K562 (cell line): Measurements from ENCODE around the gene FAM20C. TPM values are rescaled to one million over a fixed set of nuclear protein-coding genes. Genes with fewer than 3 reads are reported as not detected.

Experiments
- ATAC-seq: fragments of 200-7000 bp; cut with Tn5 transposase; 3 replicates; pipeline ENCODE4 v1.9.1; 2020; ENCODE audit warnings: moderate library complexity
- BruUV-seq: library from RNA; stranded (reverse); fragments of 400-500 nt; replicated peaks from 2 replicates; lab custom pipeline; 2021; lab: Mats Ljungman, UMichigan
- CTCF ChIA-PET: fragments of 300-600 bp; formaldehyde crosslinking; extraction: SDS; loops from one replicate; lab custom pipeline; 2021; ENCODE audit warnings: low intra/inter-chr PET ratio; lab: Yijun Ruan, JAX
- POLR2A ChIA-PET: fragments of 300-600, 350-650 bp; sonication (Branson Sonifier 250); formaldehyde crosslinking; extraction: SDS; loops from one replicate; lab custom pipeline; 2021; ENCODE audit warnings: antibody characterized with exemption, inconsistent platforms; lab: Yijun Ruan, JAX
- DNase-seq, 4 experiments: peaks; one replicate each; pipeline versions ENCODE4 v3.0.0 to v3.0.0-alpha.2; 2011 to 2018; ENCODE audit warnings: low spot score in 3 of 4, mixed read lengths in 3 of 4; ENCODE audit errors: extremely low read depth in 1 of 4
- FAIRE-seq: peaks from 2 replicates; lab custom pipeline; 2011; peaks lifted over from hg19 to GRCh38; lab: Jason Lieb, UNC
- H2AFZ ChIP-seq: 2 replicates; pipeline ENCODE4 v1.6.0; 2011; ENCODE audit warnings: low read depth, low read length, control low read depth, inconsistent platforms
- H3K27ac ChIP-seq: fragments of 200-600 bp; 3 replicates; pipeline ENCODE4 v1.8.0; 2011; ENCODE audit warnings: low read depth, mild to moderate bottlenecking, control low read depth, inconsistent platforms, low read length, moderate library complexity, mixed read lengths; ENCODE audit errors: extremely low read depth
- H3K27me3 ChIP-seq, 2 experiments: fragments of 300-600 bp in 1 of 2; 2 replicates in 1 of 2; 3 replicates in 1 of 2; pipeline versions ENCODE4 v1.6.0 to v1.8.0; 2011; ENCODE audit warnings: inconsistent platforms in 2 of 2, low read length in 2 of 2, mild to moderate bottlenecking in 1 of 2, mixed read lengths in 1 of 2, moderate library complexity in 1 of 2; ENCODE audit not compliant: control insufficient read depth in 2 of 2, insufficient read depth in 2 of 2
- H3K36me3 ChIP-seq: fragments of 300-600 bp; 3 replicates; pipeline ENCODE4 v1.8.0; 2011; ENCODE audit warnings: mild to moderate bottlenecking, low read length, inconsistent platforms; ENCODE audit not compliant: control insufficient read depth, insufficient read depth
- H3K4me1 ChIP-seq, 2 experiments: fragments of 200-600 bp in 1 of 2; replicated peaks in 1 of 2; 2 replicates in 1 of 2; 3 replicates in 1 of 2; pipeline versions ENCODE4 v1.5.1 to v1.8.0; 2011; ENCODE audit warnings: inconsistent platforms in 2 of 2, low read length in 2 of 2, mild to moderate bottlenecking in 1 of 2, mixed read lengths in 1 of 2, moderate library complexity in 1 of 2; ENCODE audit not compliant: control insufficient read depth in 2 of 2, insufficient read depth in 2 of 2
- H3K4me2 ChIP-seq: 2 replicates; pipeline ENCODE4 v1.6.1; 2011; ENCODE audit warnings: low read length, control low read depth, inconsistent platforms, mixed read lengths; ENCODE audit not compliant: insufficient read depth
- H3K4me3 ChIP-seq: fragments of 200-600 bp; sonication (generic), shearing (Covaris generic); 2 replicates; pipeline ENCODE4 v1.5.1; 2016; ENCODE audit warnings: control low read depth, inconsistent platforms
- H3K79me2 ChIP-seq: fragments of 200-600 bp; 3 replicates; pipeline ENCODE4 v1.8.0; 2011; ENCODE audit warnings: low read length, inconsistent platforms; ENCODE audit not compliant: control insufficient read depth, insufficient read depth
- H3K9ac ChIP-seq, 2 experiments: 2 replicates each; pipeline versions ENCODE4 v1.6.0 to v1.6.1; 2011; ENCODE audit warnings: low read depth in 2 of 2, low read length in 2 of 2, control low read depth in 1 of 2, inconsistent platforms in 1 of 2, mild to moderate bottlenecking in 1 of 2, mixed read lengths in 1 of 2; ENCODE audit not compliant: insufficient read depth in 1 of 2
- H3K9me1 ChIP-seq: one replicate; pipeline ENCODE4 v1.6.0; 2011; ENCODE audit warnings: inconsistent platforms, mild to moderate bottlenecking, low read length, moderate library complexity; ENCODE audit not compliant: control insufficient read depth, insufficient read depth
- H3K9me3 ChIP-seq: replicated peaks from 2 replicates; pipeline ENCODE4 v1.5.1; 2011; ENCODE audit warnings: low read depth, low read length, inconsistent platforms; ENCODE audit not compliant: control insufficient read depth, insufficient read depth
- H4K20me1 ChIP-seq: replicated peaks from 2 replicates; pipeline ENCODE4 v1.6.1; 2011; ENCODE audit warnings: low read length, inconsistent platforms, mixed read lengths; ENCODE audit not compliant: control insufficient read depth, insufficient read depth
- BMI1 ChIP-seq: fragments of 150-350 bp; IDR thresholded peaks from 2 replicates; pipeline ENCODE4 v1.6.1; 2014; ENCODE audit warnings: low read length
- DLX4 ChIP-seq: fragments of 250-450 bp; sonication (Bioruptor Pico); IDR thresholded peaks from 2 replicates; pipeline ENCODE4 v1.6.1; 2021; ENCODE audit warnings: mild to moderate bottlenecking
- HLTF ChIP-seq: fragments of 450-650 bp; IDR thresholded peaks from 2 replicates; pipeline ENCODE4 v1.6.1; 2016
- HSF4 ChIP-seq: fragments of 250-450 bp; sonication (Bioruptor Pico); IDR thresholded peaks from 2 replicates; pipeline ENCODE4 v2.1.2; 2022; ENCODE audit warnings: mild to moderate bottlenecking, moderate library complexity, borderline replicate concordance
- NONO ChIP-seq, 2 experiments: fragments of 200-400 bp in 1 of 2; fragments of 450-650 bp in 1 of 2; formaldehyde crosslinking in 1 of 2; IDR thresholded peaks; 2 replicates each; pipeline ENCODE4 v1.6.1; 2017; ENCODE audit warnings: low read depth in 2 of 2, mild to moderate bottlenecking in 2 of 2, moderate library complexity in 2 of 2, low read length in 1 of 2
- SMAD3 ChIP-seq: fragments of 450-650 bp; formaldehyde crosslinking; conservative IDR thresholded peaks from 2 replicates; pipeline ENCODE4 v1.4.0; 2020; ENCODE audit warnings: mild to moderate bottlenecking
- SUPT5H ChIP-seq: fragments of 450-650 bp; IDR thresholded peaks from 2 replicates; pipeline ENCODE4 v1.6.1; 2016
- TAF1 ChIP-seq: IDR thresholded peaks from 2 replicates; pipeline ENCODE4 v1.6.1; 2011; ENCODE audit warnings: mild to moderate bottlenecking, low read length, moderate library complexity; ENCODE audit not compliant: insufficient read depth, control insufficient read depth, severe bottlenecking; ENCODE audit errors: extremely low read depth
- TEAD1 ChIP-seq, 2 experiments: fragments of 450-650 bp in 1 of 2; sonication (generic) in 1 of 2; formaldehyde crosslinking; IDR thresholded peaks; 2 replicates each; pipeline versions ENCODE4 v1.4.0 to v1.8.0; 2020 to 2022; ENCODE audit warnings: mild to moderate bottlenecking in 2 of 2, missing genetic modification reagents in 1 of 2
- ZBTB43 ChIP-seq: sonication (generic); formaldehyde crosslinking; IDR thresholded peaks from 2 replicates; pipeline ENCODE4 v1.8.0; 2023; ENCODE audit warnings: mild to moderate bottlenecking, missing genetic modification reagents
- ZNF740 ChIP-seq, 3 experiments: fragments of 200-800 bp in 1 of 3; sonication (Bioruptor generic) in 1 of 3; sonication (generic) in 1 of 3; formaldehyde crosslinking in 1 of 3; IDR thresholded peaks; 2 replicates each; pipeline versions ENCODE4 v1.6.1 to v1.8.0; 2016 to 2022; ENCODE audit warnings: mild to moderate bottlenecking in 2 of 3, missing compliant biosample characterization in 2 of 3, missing genetic modification characterization in 2 of 3, missing genetic modification reagents in 1 of 3
- WGBS: fragments of 100-300 bp; shearing (Covaris generic); methylation state at CpG from one replicate; pipeline ENCODE4 v1.1.6; 2016; ENCODE audit warnings: low coverage, mixed read lengths; ENCODE audit not compliant: insufficient coverage; ENCODE audit errors: missing lambda C conversion rate; 5-methylcytosine and 5-hydroxymethylcytosine counted together
- in situ Hi-C: fragments of 300-500 bp; cut with MboI; formaldehyde crosslinking; loops from 4 replicates; pipeline ENCODE4 v1.15.0; 2018; ENCODE audit warnings: inconsistent platforms, mixed read lengths
- intact Hi-C: fragments of 100-400 bp; cut with micrococcal nuclease; formaldehyde crosslinking; loops from 2 replicates; pipeline ENCODE4 v1.14.2; 2022
- polyA plus RNA-seq, 8 experiments: library from polyadenylated mRNA; depleted of rRNA in 4 of 8; stranded (reverse) in 5 of 8; unstranded in 3 of 8; fragments of >200 nt; fragmentation: Nextera tagmentation in 2 of 8; fragmentation: Illumina TruSeq in 1 of 8; extraction: Ambion mirVana in 2 of 8; extraction: Trizol in 1 of 8; gene quantifications; 2 replicates each; pipeline versions ENCODE4 v1.2.1 to v1.2.3, GENCODE V29; 2011 to 2014; ENCODE audit warnings: inconsistent platforms in 1 of 8, missing spikeins in 1 of 8
- total RNA-seq, 7 experiments: library from RNA; depleted of rRNA in 6 of 7; stranded (reverse); fragments of >200 nt in 6 of 7; fragmentation: Illumina TruSeq in 2 of 7; extraction: Trizol in 2 of 7; gene quantifications; 2 replicates each; pipeline versions ENCODE4 v1.2.1 to v1.2.3, GENCODE V29; 2011 to 2021; ENCODE audit warnings: low replicate concordance in 1 of 7

Gene FAM20C
- total and polyA plus RNA-seq, 9 of the 15 experiments (the other 6 are each of a cell fraction or from before 2014, with no cell fraction given): 0.09 TPM; not detected in 8

GRCh38 chr7:280461-280860 is 88.1 kb downstream of the FAM20C start:
- no TSS peak for BruUV-seq
- Histone ChIP-seq H3K9ac (no peak overlapping the region), H3K4me1 (peaks cover 0 to 5% of the 10 kb centered on the region in 2 experiments; a peak in 1 of 5 replicates), H3K9me1 (no peaks in the 10 kb centered on the region), H3K79me2 (no peaks in the 10 kb centered on the region), H3K36me3 (no peaks in the 10 kb centered on the region), H4K20me1 (no peaks in the 10 kb centered on the region), H3K27ac (no peak overlapping the region), H3K4me2 (no peak overlapping the region), H2AFZ (no peak overlapping the region), H3K9me3 (no peaks in the 10 kb centered on the region; the same call in none of the 2 replicates), H3K27me3 (peaks cover 20 to 35% of the 10 kb centered on the region in 2 experiments), H3K4me3 (no peak overlapping the region)
- in situ Hi-C loops: no loop called here
- no peak for DNase-seq
- WGBS: 0% methylated on average over 11 of the region's 11 CpGs
- no peak for FAIRE-seq
- POLR2A ChIA-PET: interaction anchor here (0.6 kb wide), 1 partner anchor 15 kb away, joined by 3 read pairs; no protein-coding TSS in a partner anchor
- TF ChIP-seq TEAD1 (CRISPR knock-in tag; IDR thresholded peaks at IDR 0.05) (no peak), DLX4 (no peak), NONO (IDR thresholded peaks at IDR 0.05; ENCODE audit: low read depth in 2 of 2, low read length in 1 of 2) (no peak), HSF4 (CRISPR knock-in tag) (no peak), ZNF740 (CRISPR knock-in tag; IDR thresholded peaks at IDR 0.05) (no peak), ZNF740 (tag; IDR thresholded peaks at IDR 0.05) (no peak), BMI1 (no peak), SMAD3 (CRISPR knock-in tag) (no peak), ZBTB43 (no peak), SUPT5H (no peak), HLTF (no peak), TAF1 (no peak)
- CTCF ChIA-PET: no interaction called here
- intact Hi-C loops: no loop called here
- ATAC-seq: no peak
